Mesenchymal stem cell (in vitro differentiated cells and primary cell): ENCODE measurements around the gene LTC4S.

Experiments used
- DNase-seq: peaks from one replicate; pipeline ENCODE4 v3.0.0-alpha.2; 2013
- H2AFZ ChIP-seq: one replicate; pipeline ENCODE4 v1.6.1; 2013; ENCODE audit warnings: low read depth, mild to moderate bottlenecking, control low read depth, inconsistent platforms, low read length, moderate library complexity
- H2AK5ac ChIP-seq: 2 replicates; pipeline ENCODE4 v1.6.1; 2013; ENCODE audit warnings: low read length, moderate library complexity, mild to moderate bottlenecking, inconsistent platforms; ENCODE audit not compliant: severe bottlenecking
- H2BK120ac ChIP-seq: one replicate; pipeline ENCODE4 v1.6.1; 2013; ENCODE audit warnings: low read depth, mild to moderate bottlenecking, inconsistent platforms, low read length, moderate library complexity
- H2BK12ac ChIP-seq, 2 experiments: one replicate each; pipeline ENCODE4 v1.6.1; 2013; ENCODE audit warnings: inconsistent platforms in 2 of 2, low read length in 2 of 2, mild to moderate bottlenecking in 2 of 2, moderate library complexity in 2 of 2, control low read depth in 1 of 2
- H2BK15ac ChIP-seq: one replicate; pipeline ENCODE4 v1.6.1; 2013; ENCODE audit warnings: mild to moderate bottlenecking, low read depth, inconsistent platforms; ENCODE audit not compliant: poor library complexity, severe bottlenecking
- H2BK5ac ChIP-seq: 2 replicates; pipeline ENCODE4 v1.6.1; 2013; ENCODE audit warnings: low read depth, mild to moderate bottlenecking, low read length, control low read depth, inconsistent platforms; ENCODE audit not compliant: poor library complexity, severe bottlenecking
- H3K14ac ChIP-seq, 2 experiments: one replicate each; pipeline ENCODE4 v1.6.1; 2013; ENCODE audit warnings: inconsistent platforms in 2 of 2, low read length in 2 of 2, control low read depth in 1 of 2, mild to moderate bottlenecking in 1 of 2, moderate library complexity in 1 of 2
- H3K18ac ChIP-seq, 2 experiments: one replicate each; pipeline ENCODE4 v1.6.1; 2013; ENCODE audit warnings: inconsistent platforms in 2 of 2, low read length in 2 of 2, control low read depth in 1 of 2, low read depth in 1 of 2, mild to moderate bottlenecking in 1 of 2
- H3K23ac ChIP-seq, 2 experiments: one replicate each; pipeline ENCODE4 v1.6.1; 2013; ENCODE audit warnings: inconsistent platforms in 2 of 2, low read length in 2 of 2, mild to moderate bottlenecking in 2 of 2, moderate library complexity in 2 of 2, control low read depth in 1 of 2
- H3K27ac ChIP-seq: 2 replicates; pipeline ENCODE4 v1.5.1; 2013; ENCODE audit warnings: mild to moderate bottlenecking, moderate library complexity, low read length, control low read depth, inconsistent platforms; ENCODE audit not compliant: poor library complexity, severe bottlenecking
- H3K27me3 ChIP-seq, 2 experiments: 2 replicates each; pipeline versions ENCODE4 v1.6.1 to v1.7.0; 2013; ENCODE audit warnings: low read length in 2 of 2, mild to moderate bottlenecking in 2 of 2, moderate library complexity in 2 of 2, control low read depth in 1 of 2, inconsistent platforms in 1 of 2; ENCODE audit not compliant: control insufficient read depth in 1 of 2, insufficient read depth in 1 of 2
- H3K36me3 ChIP-seq, 2 experiments: 2 replicates each; pipeline versions ENCODE4 v1.6.1 to v1.7.0; 2013; ENCODE audit warnings: low read length in 2 of 2, control low read depth in 1 of 2, inconsistent platforms in 1 of 2, low read depth in 1 of 2, mild to moderate bottlenecking in 1 of 2; ENCODE audit not compliant: insufficient read depth in 2 of 2, control insufficient read depth in 1 of 2
- H3K4ac ChIP-seq, 2 experiments: one replicate each; pipeline ENCODE4 v1.6.1; 2013; ENCODE audit warnings: inconsistent platforms in 2 of 2, low read length in 2 of 2, mild to moderate bottlenecking in 2 of 2, moderate library complexity in 2 of 2, control low read depth in 1 of 2, low read depth in 1 of 2
- H3K4me1 ChIP-seq: 2 replicates; pipeline ENCODE4 v1.6.1; 2013; ENCODE audit warnings: low read depth, low read length, control low read depth; ENCODE audit not compliant: control insufficient read depth, insufficient read depth
- H3K4me2 ChIP-seq: 2 replicates; pipeline ENCODE4 v1.6.1; 2013; ENCODE audit warnings: low read length, mild to moderate bottlenecking, inconsistent platforms; ENCODE audit not compliant: poor library complexity, severe bottlenecking
- H3K4me3 ChIP-seq, 2 experiments: 2 replicates each; pipeline versions ENCODE4 v1.5.1 to v1.7.0; 2013; ENCODE audit warnings: low read length in 2 of 2, mild to moderate bottlenecking in 2 of 2, control low read depth in 1 of 2, low read depth in 1 of 2; ENCODE audit not compliant: insufficient read depth in 1 of 2
- H3K79me1 ChIP-seq: replicated peaks from 2 replicates; pipeline ENCODE4 v1.6.1; 2013; ENCODE audit warnings: mild to moderate bottlenecking, control low read depth, low read length, inconsistent platforms; ENCODE audit not compliant: poor library complexity, severe bottlenecking
- H3K9ac ChIP-seq: 2 replicates; pipeline ENCODE4 v1.7.0; 2013; ENCODE audit warnings: mild to moderate bottlenecking, low read length, moderate library complexity
- H3K9me3 ChIP-seq: 2 replicates; pipeline ENCODE4 v1.7.0; 2013; ENCODE audit warnings: mild to moderate bottlenecking, low read length; ENCODE audit not compliant: control insufficient read depth
- H4K8ac ChIP-seq: one replicate; pipeline ENCODE4 v1.6.1; 2013; ENCODE audit warnings: inconsistent platforms, mild to moderate bottlenecking, low read length, moderate library complexity
- H4K91ac ChIP-seq: one replicate; pipeline ENCODE4 v1.6.1; 2013; ENCODE audit warnings: mild to moderate bottlenecking, low read length, inconsistent platforms
- WGBS: methylation state at CpG from one replicate; pipeline ENCODE4 v1.1.7; 2013; ENCODE audit warnings: mixed read lengths; 5-methylcytosine and 5-hydroxymethylcytosine counted together

The LTC4S gene

DNA sequence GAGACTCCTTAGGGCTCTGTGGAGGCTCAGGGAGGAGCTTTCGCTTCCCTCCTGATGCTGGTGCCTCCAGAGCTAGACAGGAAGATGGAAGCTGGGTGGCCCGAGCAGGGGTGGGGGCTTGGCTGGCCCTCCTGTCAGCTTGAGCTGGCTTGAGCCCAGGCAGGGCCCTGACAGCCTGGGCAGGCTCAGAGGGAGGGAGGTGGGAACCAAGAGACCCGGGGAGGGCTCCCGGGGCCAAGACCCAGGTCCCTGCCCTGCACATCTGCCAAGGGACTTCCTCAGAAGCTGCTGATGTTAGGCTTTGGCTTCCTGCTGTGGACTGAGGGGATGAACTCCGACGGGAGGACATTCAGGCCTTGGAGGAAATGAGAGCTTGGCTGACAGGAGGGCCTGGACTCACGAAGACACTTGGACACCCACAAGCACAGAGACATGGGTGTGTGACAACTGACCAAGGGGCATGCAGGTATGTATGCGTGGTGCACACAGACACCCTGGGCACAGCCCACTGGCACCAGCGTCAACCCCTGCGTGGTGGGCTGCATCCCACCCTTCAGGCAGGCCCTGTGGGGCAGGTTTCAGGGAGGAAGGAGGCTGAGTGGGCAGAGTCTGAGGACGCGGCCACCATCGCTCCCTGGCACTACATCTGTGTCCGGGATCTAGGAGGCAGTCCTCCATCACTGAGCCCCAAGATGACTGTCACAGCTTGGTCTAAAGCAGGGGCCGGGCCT is 1.7 kb upstream of the LTC4S start:
- WGBS, result 89% methylated on average over 15 of the region's 15 CpGs
- H2AFZ ChIP-seq, result no peak overlapping the region
- no peak overlapping the region for H2BK5ac ChIP-seq
- H3K9me3 ChIP-seq, result no peaks in the 10 kb centered on the region
- no peak overlapping the region for H3K4me3 ChIP-seq
- peaks cover 33% of the 10 kb centered on the region for H3K4me1 ChIP-seq
- no peak overlapping the region for H2BK12ac ChIP-seq
- H3K23ac ChIP-seq, result no peak overlapping the region
- H2AK5ac ChIP-seq, result no peak overlapping the region
- no peak overlapping the region for H3K9ac ChIP-seq
- DNase-seq, result no peak
- H3K36me3 ChIP-seq, result peaks cover 4 to 10% of the 10 kb centered on the region in 2 experiments
- no peak overlapping the region for H3K27ac ChIP-seq
- H3K79me1 ChIP-seq, result no peaks in the 10 kb centered on the region
- no peak overlapping the region for H3K14ac ChIP-seq
- peak overlapping the region; percentile 82 for H4K91ac ChIP-seq
- no peak overlapping the region for H2BK120ac ChIP-seq
- H4K8ac ChIP-seq, result peak overlapping the region; percentile 73
- no peak overlapping the region for H2BK15ac ChIP-seq
- no peak overlapping the region for H3K4me2 ChIP-seq
- H3K4ac ChIP-seq, result no peak overlapping the region
- H3K18ac ChIP-seq, result no peak overlapping the region
- no peaks in the 10 kb centered on the region for H3K27me3 ChIP-seq

DNA sequence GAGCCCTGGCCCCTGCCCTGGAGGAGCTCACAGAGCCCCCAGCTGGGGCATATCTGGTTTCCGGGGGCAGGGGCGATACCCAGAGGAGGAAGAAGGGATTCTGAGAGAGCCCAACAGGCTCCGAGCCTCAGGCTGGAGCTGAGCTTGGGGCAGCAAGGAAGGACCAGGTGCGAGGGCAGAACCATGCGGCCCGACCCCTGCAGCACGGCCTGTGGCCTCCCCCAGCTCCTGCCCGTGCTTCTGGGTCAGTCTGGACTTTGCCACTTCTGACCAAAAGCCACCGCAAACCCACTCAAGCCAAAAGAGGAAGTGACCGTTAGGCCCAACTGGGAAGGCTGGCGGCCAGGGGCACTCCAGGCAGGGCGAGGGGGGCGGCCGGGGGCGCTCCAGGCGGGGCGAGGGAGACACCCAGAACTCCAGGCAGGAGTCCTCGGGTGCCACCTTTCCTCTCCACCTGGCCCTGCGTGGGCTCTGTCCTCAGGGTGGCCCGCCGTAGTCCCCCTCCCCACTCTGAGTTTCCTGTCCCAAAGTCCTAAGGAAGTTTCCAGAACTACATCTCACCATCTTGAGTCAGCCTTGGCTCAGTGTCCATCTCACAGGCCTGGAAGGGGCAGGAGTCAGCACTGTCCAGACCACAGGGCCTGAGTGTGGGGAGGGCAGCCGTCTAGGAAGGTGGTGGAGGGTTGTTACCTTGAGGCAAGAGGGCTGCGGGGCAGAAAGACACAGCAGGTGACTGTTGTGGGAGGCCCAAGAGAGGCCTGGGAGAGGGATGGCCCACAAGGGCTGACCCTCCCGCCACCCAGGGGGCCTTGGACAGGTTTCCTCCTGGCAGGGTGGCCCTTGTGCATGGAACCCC is 946 bp upstream of the LTC4S start:
- 96% methylated on average over 21 of the region's 24 CpGs for WGBS
- H2BK120ac ChIP-seq, result no peak overlapping the region
- no peak overlapping the region for H2BK15ac ChIP-seq
- no peak overlapping the region for H2BK12ac ChIP-seq
- H3K18ac ChIP-seq, result no peak overlapping the region
- H3K27me3 ChIP-seq, result no peaks in the 10 kb centered on the region
- H3K4me3 ChIP-seq, result peak overlapping the region in 1 of 2 experiments; percentile 61
- no peak overlapping the region for H3K23ac ChIP-seq
- H3K27ac ChIP-seq, result no peak overlapping the region
- H3K36me3 ChIP-seq, result peaks cover 12 to 18% of the 10 kb centered on the region in 2 experiments
- H2BK5ac ChIP-seq, result no peak overlapping the region
- no peak overlapping the region for H3K14ac ChIP-seq
- DNase-seq, result no peak
- no peaks in the 10 kb centered on the region for H3K79me1 ChIP-seq
- H4K8ac ChIP-seq, result no peak overlapping the region
- peak overlapping the region; percentile 10 for H4K91ac ChIP-seq
- H3K4me1 ChIP-seq, result peaks cover 33% of the 10 kb centered on the region
- no peak overlapping the region for H3K4me2 ChIP-seq
- H3K9ac ChIP-seq, result no peak overlapping the region
- H3K9me3 ChIP-seq, result no peaks in the 10 kb centered on the region
- peak overlapping the region in 1 of 2 experiments; percentile 9 for H3K4ac ChIP-seq
- H2AK5ac ChIP-seq, result no peak overlapping the region
- H2AFZ ChIP-seq, result no peak overlapping the region

DNA sequence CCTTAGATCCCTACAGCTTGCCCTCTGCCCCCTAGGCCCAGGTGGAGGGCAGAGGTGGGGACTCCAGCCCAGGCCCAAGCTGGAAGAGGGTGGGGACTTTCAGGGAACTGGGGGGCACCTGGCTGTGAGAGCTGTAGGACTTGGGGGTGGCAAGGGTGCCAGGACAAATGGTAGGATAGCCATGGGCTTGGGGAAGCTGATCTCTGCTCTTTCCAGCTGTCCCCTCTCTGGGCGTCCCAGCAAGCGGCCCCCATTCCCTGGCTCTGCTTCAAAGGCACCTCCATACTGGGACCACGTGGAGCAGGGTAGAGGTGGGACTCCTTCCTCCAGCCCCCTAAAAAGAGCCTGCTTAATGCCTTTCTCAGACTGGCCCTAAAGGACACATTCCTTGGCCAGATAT is 385 bp downstream of the LTC4S start:
- no peaks in the 10 kb centered on the region for H3K9me3 ChIP-seq
- H3K18ac ChIP-seq, result no peak overlapping the region
- no peak overlapping the region for H2BK15ac ChIP-seq
- no peak overlapping the region for H2BK12ac ChIP-seq
- no peak overlapping the region for H3K4me2 ChIP-seq
- peak overlapping the region; percentile 41 for H3K9ac ChIP-seq
- no peak overlapping the region for H2AK5ac ChIP-seq
- no peak overlapping the region for H2BK5ac ChIP-seq
- no peak overlapping the region for H3K27ac ChIP-seq
- no peak overlapping the region for H3K14ac ChIP-seq
- H3K4me1 ChIP-seq, result peaks cover 33% of the 10 kb centered on the region
- H2AFZ ChIP-seq, result no peak overlapping the region
- peaks cover 5% of the 10 kb centered on the region for H3K79me1 ChIP-seq
- H2BK120ac ChIP-seq, result no peak overlapping the region
- no peak for DNase-seq
- 98% methylated on average over 3 of the region's 3 CpGs for WGBS
- peaks cover 25 to 31% of the 10 kb centered on the region in 2 experiments for H3K36me3 ChIP-seq
- H4K8ac ChIP-seq, result no peak overlapping the region
- H4K91ac ChIP-seq, result no peak overlapping the region
- H3K4ac ChIP-seq, result no peak overlapping the region
- H3K27me3 ChIP-seq, result no peaks in the 10 kb centered on the region
- peak overlapping the region in 1 of 2 experiments; percentile 61 for H3K4me3 ChIP-seq
- no peak overlapping the region for H3K23ac ChIP-seq

DNA sequence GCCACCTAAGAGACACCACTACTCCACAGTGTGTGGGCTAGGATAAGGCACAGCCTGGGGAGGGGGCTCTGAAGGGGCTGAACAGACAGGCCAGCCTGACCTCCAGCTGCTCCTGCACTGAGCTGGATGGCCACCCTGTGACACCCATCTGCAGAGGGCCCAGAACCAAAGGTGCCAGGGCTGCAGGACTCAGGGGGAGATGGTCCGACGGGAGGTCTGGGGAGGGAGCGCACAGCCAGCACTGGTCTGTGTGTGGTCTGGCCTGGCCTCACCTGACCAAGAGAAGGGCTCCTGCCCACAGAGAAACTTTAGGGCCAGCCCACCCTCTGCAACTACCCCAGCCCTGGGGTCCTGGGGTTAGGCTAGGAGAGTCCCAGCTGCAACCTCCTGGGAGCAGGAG is 789 bp downstream of the LTC4S start:
- H3K4me2 ChIP-seq, result no peak overlapping the region
- H3K27ac ChIP-seq, result no peak overlapping the region
- no peak overlapping the region for H3K18ac ChIP-seq
- no peak overlapping the region for H2BK120ac ChIP-seq
- no peak overlapping the region for H2AFZ ChIP-seq
- no peaks in the 10 kb centered on the region for H3K27me3 ChIP-seq
- 87% methylated on average over 3 of the region's 3 CpGs for WGBS
- H4K8ac ChIP-seq, result no peak overlapping the region
- no peak overlapping the region for H2BK5ac ChIP-seq
- no peak overlapping the region for H3K23ac ChIP-seq
- no peak overlapping the region for H2BK12ac ChIP-seq
- H3K9me3 ChIP-seq, result no peaks in the 10 kb centered on the region
- H3K4me1 ChIP-seq, result peaks cover 33% of the 10 kb centered on the region
- no peak overlapping the region for H3K4me3 ChIP-seq
- H3K9ac ChIP-seq, result peak overlapping the region; percentile 41
- H3K14ac ChIP-seq, result no peak overlapping the region
- H2AK5ac ChIP-seq, result no peak overlapping the region
- H3K79me1 ChIP-seq, result peaks cover 9% of the 10 kb centered on the region
- H3K36me3 ChIP-seq, result peaks cover 29 to 35% of the 10 kb centered on the region in 2 experiments
- DNase-seq, result no peak
- no peak overlapping the region for H4K91ac ChIP-seq
- no peak overlapping the region for H2BK15ac ChIP-seq
- no peak overlapping the region for H3K4ac ChIP-seq
